Osteoblast (primary cell): ENCODE results near the gene PHF2. TPM values are rescaled to one million over a fixed set of nuclear protein-coding genes. Genes with fewer than 3 reads are reported as not detected.

Source experiments
- DNase-seq: peaks from one replicate; pipeline ENCODE4 v3.0.0; 2011; ENCODE audit warnings: low spot score, mixed read lengths; ENCODE audit not compliant: insufficient read length; ENCODE audit errors: missing footprints
- H2AFZ ChIP-seq: 2 replicates; pipeline ENCODE4 v1.6.0; 2011; ENCODE audit warnings: mild to moderate bottlenecking, low read length
- H3K27ac ChIP-seq: 2 replicates; pipeline ENCODE4 v1.5.1; 2011; ENCODE audit warnings: mild to moderate bottlenecking, low read depth, low read length, moderate library complexity
- H3K27me3 ChIP-seq: 2 replicates; pipeline ENCODE4 v1.6.0; 2012; ENCODE audit warnings: mild to moderate bottlenecking, control low read depth, inconsistent platforms, low read length, moderate library complexity; ENCODE audit not compliant: insufficient read depth
- H3K36me3 ChIP-seq: 2 replicates; pipeline ENCODE4 v1.5.1; 2011; ENCODE audit warnings: mild to moderate bottlenecking, low read length, control low read depth, moderate library complexity; ENCODE audit not compliant: insufficient read depth
- H3K4me1 ChIP-seq: 2 replicates; pipeline ENCODE4 v1.5.1; 2011; ENCODE audit warnings: mild to moderate bottlenecking, low read length, control low read depth, moderate library complexity; ENCODE audit not compliant: insufficient read depth
- H3K4me2 ChIP-seq: 2 replicates; pipeline ENCODE4 v1.6.0; 2011; ENCODE audit warnings: mild to moderate bottlenecking, low read length; ENCODE audit not compliant: insufficient read depth
- H3K4me3 ChIP-seq: fragments of 200-600 bp; sonication (generic); 3 replicates; pipeline ENCODE4 v1.5.1; 2012; ENCODE audit warnings: mild to moderate bottlenecking, low read length, inconsistent platforms; ENCODE audit not compliant: insufficient read depth
- H3K79me2 ChIP-seq: 2 replicates; pipeline ENCODE4 v1.6.0; 2012; ENCODE audit warnings: mild to moderate bottlenecking, low read length, control low read depth, inconsistent platforms; ENCODE audit not compliant: insufficient read depth
- H3K9me3 ChIP-seq: 2 replicates; pipeline ENCODE4 v1.5.1; 2011; ENCODE audit warnings: low read depth, low read length, control low read depth
- H4K20me1 ChIP-seq: 2 replicates; pipeline ENCODE4 v1.6.0; 2012; ENCODE audit warnings: mild to moderate bottlenecking, low read length, control low read depth; ENCODE audit not compliant: insufficient read depth
- CTCF ChIP-seq: IDR thresholded peaks from 2 replicates; pipeline ENCODE4 v1.5.1; 2011; ENCODE audit warnings: mild to moderate bottlenecking, low read depth, low read length, moderate library complexity; ENCODE audit errors: extremely low read depth
- total RNA-seq: library from RNA; depleted of rRNA; stranded (reverse); fragments of >200 nt; gene quantifications from 2 replicates; pipeline ENCODE4 v1.2.3, GENCODE V29; 2012

Gene PHF2
- total RNA-seq, 1 donor: 14.8 TPM

DNA sequence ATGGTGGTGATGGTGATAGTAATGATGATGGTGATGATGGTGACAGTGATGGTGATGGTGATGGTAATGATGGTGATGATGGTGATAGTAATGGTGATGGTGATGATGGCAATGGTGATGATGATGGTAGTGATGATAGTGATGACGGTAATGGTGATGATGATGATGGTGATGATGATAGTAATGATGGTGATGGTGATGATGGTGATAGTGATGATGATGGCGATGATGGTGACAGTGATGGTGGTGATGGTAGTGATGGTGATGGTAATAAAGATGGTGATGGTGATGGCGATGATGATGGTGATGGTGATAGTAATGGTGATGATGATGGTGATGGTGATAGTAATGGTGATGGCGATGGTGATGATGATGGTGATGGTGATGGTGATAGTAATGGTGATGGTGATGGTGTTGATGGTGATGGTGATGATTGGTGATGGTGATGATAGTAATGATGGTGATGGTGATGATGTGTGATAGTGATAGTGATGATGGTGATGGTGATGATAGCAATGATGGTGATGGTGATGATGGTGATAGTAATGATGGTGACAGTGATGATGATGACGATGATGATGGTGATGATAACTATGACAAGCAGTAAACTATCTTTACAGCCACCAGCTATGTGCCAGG lies 38.6 kb downstream of the PHF2 start:
- no peak overlapping the region for H3K27ac ChIP-seq
- no peaks in the 10 kb centered on the region for H3K36me3 ChIP-seq
- peaks cover 74% of the 10 kb centered on the region for H3K79me2 ChIP-seq
- no peaks in the 10 kb centered on the region for H3K27me3 ChIP-seq
- H3K4me2 ChIP-seq: no peak overlapping the region
- no peak for DNase-seq
- peaks cover 57% of the 10 kb centered on the region for H4K20me1 ChIP-seq
- H2AFZ ChIP-seq: no peak overlapping the region
- H3K4me1 ChIP-seq: no peaks in the 10 kb centered on the region
- no peak for TF ChIP-seq CTCF
- H3K4me3 ChIP-seq: no peak overlapping the region
- no peaks in the 10 kb centered on the region for H3K9me3 ChIP-seq

DNA sequence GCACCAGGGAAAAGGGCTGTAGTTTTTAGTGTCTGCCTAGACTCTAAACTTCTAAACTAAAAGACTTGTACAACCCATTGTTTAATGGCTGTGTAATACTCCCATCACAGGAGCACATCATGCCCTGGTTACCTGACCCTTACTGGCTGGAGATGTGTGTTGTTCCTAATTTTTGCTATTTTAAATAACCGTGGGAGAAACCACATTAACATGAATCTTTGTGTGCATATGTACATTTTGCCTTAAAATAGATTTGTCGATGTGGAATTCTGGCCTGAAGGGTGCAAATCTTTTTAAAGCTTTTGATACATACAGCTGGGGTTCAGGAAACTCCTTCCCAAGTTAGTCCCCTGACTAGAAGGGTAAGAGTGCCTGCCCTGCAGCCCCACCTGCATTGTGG lies 39.7 kb downstream of the PHF2 start:
- Histone ChIP-seq H3K27ac (no peak overlapping the region), H3K4me2 (no peak overlapping the region), H3K4me3 (no peak overlapping the region), H3K9me3 (no peaks in the 10 kb centered on the region), H3K79me2 (peaks cover 70% of the 10 kb centered on the region), H3K27me3 (no peaks in the 10 kb centered on the region), H2AFZ (no peak overlapping the region), H3K4me1 (no peaks in the 10 kb centered on the region), H4K20me1 (peaks cover 61% of the 10 kb centered on the region), H3K36me3 (no peaks in the 10 kb centered on the region)
- TF ChIP-seq CTCF: no peak
- no peak for DNase-seq

GRCh38 chr9:93617273-93617672 lies 40.9 kb downstream of the PHF2 start:
- Histone ChIP-seq H3K9me3 (no peaks in the 10 kb centered on the region), H3K4me2 (no peak overlapping the region), H3K4me1 (no peaks in the 10 kb centered on the region), H3K27me3 (no peaks in the 10 kb centered on the region), H3K36me3 (no peaks in the 10 kb centered on the region), H3K4me3 (no peak overlapping the region), H3K27ac (no peak overlapping the region), H2AFZ (no peak overlapping the region), H4K20me1 (peaks cover 66% of the 10 kb centered on the region), H3K79me2 (peaks cover 77% of the 10 kb centered on the region)
- no peak for DNase-seq
- TF ChIP-seq CTCF: no peak

DNA sequence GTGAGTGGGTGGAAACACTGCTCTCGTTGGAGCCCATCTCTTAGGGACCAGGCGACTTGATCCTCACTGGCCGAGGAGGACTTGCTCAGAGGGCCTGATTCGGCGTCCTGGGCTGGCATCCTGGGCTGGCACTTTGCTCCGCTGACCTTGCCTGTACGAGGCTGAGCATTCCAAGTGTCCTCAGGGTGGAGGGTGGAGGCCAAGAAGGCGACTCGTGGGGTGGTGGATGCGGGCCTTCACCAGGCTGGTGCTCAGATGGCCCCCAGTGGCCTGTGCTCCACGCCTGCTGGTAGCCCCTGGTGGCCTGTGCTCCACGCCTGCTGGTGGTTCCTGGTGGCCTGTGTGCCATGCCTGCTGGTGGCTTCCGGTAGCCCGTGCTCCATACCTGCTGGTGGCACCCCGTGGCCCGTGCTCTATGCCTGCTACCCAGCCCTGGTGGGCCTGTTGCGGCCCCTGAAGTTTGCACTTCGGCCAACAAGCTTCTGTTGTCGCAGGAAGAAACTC lies 42.9 kb downstream of the PHF2 start:
- no peak for TF ChIP-seq CTCF
- Histone ChIP-seq H3K79me2 (peaks cover 80% of the 10 kb centered on the region), H3K4me3 (no peak overlapping the region), H3K27me3 (no peaks in the 10 kb centered on the region), H4K20me1 (peaks cover 70% of the 10 kb centered on the region), H3K27ac (no peak overlapping the region), H3K36me3 (no peaks in the 10 kb centered on the region), H2AFZ (no peak overlapping the region), H3K4me1 (no peaks in the 10 kb centered on the region), H3K9me3 (no peaks in the 10 kb centered on the region), H3K4me2 (no peak overlapping the region)
- DNase-seq: no peak
